HFF-Myc (cell line): ENCODE measurements around the gene ADGRA1.

Source experiments
- DNase-seq: peaks from one replicate; pipeline ENCODE4 v3.0.0-alpha.2; 2011; ENCODE audit warnings: low read depth; ENCODE audit errors: extremely low read depth
- H3K4me3 ChIP-seq: replicated peaks from 2 replicates; pipeline ENCODE4 v1.5.1; 2011; ENCODE audit warnings: low read depth, mild to moderate bottlenecking, control low read depth, low read length
- TF ChIP-seq, protein P1 (sequence below): IDR thresholded peaks from 2 replicates; pipeline ENCODE4 v1.5.1; 2012; ENCODE audit warnings: mild to moderate bottlenecking, low read depth, low read length, control low read depth; ENCODE audit errors: missing control alignments

ADGRA1 gene

DNA sequence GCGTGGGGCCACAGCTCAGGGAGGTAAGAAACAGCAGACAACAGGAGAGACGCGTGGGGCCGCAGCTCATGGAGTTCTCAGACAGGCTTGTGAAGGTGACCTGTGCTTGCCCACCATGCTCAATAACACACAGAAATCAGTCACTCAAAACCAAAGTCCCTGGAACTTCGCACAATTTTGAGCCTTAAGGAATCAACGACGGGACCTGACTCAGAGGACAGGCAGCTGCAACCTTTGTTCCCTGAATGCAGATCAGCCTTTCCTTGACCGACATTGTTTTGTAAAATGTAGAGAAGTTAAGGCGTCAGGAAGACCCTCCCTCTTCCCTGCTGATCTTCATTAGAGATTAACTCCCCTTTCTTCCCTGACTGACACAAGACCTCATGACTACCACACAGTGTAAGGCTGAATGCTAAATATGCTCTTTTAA is 63.8 kb downstream of the ADGRA1 start:
- TF ChIP-seq, protein P1, sequence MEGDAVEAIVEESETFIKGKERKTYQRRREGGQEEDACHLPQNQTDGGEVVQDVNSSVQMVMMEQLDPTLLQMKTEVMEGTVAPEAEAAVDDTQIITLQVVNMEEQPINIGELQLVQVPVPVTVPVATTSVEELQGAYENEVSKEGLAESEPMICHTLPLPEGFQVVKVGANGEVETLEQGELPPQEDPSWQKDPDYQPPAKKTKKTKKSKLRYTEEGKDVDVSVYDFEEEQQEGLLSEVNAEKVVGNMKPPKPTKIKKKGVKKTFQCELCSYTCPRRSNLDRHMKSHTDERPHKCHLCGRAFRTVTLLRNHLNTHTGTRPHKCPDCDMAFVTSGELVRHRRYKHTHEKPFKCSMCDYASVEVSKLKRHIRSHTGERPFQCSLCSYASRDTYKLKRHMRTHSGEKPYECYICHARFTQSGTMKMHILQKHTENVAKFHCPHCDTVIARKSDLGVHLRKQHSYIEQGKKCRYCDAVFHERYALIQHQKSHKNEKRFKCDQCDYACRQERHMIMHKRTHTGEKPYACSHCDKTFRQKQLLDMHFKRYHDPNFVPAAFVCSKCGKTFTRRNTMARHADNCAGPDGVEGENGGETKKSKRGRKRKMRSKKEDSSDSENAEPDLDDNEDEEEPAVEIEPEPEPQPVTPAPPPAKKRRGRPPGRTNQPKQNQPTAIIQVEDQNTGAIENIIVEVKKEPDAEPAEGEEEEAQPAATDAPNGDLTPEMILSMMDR = no peak
- DNase-seq = no peak
- no peak overlapping the region for H3K4me3 ChIP-seq

DNA sequence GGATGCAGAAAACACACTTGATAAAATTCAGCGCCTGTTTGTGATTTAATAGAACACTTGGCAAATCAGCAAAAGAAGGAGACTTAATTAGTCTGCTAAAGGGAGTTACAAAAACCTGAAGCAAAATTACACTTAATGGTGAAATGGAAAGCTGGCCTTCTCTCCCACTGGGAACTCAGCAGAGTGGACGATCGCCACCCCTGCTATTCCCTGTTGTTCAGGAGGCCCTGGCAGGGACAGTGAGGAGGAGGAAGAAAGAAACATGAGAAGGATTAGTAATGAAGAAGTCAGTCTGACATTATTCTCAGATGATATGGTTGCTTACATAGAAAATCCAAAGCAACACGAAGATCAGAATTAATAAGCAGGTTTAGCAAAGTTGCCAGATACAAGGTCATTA is 66.7 kb downstream of the ADGRA1 start:
- no peak overlapping the region for H3K4me3 ChIP-seq
- no peak for DNase-seq
- TF ChIP-seq, protein P1 = no peak

DNA sequence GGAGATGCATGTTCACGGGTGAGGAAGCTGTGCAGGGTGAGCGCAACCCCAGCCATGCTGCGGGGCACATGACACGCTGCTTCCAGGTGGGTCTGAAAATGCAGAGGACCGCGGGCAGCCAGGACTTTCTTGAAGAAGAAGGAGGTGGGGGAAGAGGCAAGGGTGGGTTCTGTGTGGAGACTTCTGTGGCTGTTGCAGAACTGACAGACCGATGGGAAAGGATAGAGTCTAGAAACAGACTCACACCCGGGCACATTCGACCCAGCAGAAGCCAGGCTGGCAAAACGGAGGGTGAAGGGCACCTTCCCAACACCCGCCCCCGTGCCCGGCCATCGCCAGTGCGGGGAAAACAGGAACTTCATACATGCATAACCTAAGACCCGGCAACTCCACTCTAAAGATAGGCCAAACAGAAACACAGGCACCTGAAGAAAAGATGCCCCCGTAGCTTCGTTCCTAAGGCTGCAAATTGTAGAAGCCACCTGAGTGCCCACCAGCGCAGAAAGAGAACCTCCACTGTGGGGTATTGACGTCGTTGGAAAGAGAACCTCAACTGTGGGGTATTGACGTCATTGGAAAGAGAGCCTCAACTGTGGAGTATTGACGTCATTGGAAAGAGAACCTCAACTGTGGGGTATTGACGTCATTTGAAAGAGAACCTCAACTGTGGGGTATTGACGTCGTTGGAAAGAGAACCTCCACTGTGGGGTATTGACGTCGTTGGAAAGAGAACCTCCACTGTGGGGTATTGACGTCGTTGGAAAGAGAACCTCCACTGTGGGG is 67.5 kb downstream of the ADGRA1 start:
- TF ChIP-seq, protein P1 = no peak
- no peak overlapping the region for H3K4me3 ChIP-seq
- no peak for DNase-seq

DNA sequence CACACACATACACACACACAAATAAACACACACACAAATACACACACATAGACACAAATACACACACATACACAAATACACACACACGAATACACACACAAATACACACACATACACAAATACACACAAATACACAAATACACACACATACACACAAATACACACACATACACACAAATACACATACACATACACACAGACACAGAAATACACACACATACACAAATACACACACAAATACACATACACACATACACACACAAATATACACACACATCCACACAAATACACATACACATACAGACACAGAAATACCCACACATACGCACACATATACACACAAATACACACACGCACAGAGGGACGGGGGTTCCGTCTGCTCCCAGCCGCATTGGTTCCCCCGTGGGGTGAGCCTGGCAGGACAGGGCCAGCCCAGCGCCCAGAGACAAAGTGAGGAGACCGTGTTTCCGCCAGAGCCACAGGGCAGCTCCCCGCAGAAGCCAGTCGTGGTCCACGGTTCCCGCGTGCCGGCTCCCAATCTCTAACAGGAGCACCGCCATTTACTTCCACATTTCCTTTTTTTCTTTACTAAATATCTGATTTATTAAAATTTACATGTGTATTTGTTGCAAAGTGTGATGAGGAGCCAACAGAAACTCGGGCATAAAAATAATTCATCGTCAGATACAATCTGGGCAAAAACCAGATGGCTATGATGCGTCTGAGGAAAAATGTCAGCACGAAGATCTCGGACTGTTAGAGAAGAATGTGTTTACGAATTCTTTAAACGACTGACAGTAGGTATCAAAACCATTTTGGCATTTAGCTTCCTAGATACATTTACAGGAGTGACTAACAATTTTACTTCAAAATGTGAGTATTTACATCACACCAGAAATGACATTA is 69.2 kb downstream of the ADGRA1 start:
- TF ChIP-seq, protein P1 = no peak
- no peak overlapping the region for H3K4me3 ChIP-seq
- DNase-seq = no peak

DNA sequence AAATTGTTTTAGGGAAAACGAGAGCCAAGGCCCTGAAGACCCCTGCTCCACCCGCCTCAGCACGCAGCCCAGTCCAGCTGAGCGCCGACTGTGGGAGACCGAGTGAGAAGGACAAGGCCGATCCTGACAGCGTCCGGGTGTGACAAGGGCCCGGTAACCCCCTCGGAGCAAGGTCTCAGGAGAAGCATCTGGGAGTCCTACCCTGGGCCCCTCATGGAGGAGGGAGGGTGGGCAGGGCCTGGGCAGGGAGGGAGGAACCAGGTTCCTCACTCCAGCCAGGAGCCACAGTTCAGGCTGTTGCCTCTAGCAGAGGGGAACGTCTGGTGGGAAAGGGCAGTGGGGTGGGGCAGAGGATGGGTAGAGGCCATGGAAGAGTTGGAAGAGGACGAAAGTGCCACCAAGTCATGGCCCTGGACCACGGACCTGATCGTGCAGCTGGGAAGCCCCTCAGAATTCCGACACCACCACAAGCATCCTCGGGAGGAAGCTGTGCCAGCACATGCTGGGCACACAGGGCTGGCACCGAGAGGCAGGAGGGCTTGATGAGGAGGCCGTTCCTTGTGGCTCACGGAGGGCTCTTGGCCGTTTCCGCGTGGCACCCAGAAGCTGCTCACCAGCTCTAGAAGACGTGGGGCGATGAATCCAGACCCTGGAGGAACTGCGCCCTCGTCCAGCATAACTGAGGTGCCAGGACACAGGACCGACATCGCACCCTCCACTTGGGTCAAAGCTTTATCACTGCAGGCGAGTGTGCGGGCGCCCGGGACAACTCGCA is 70.1 kb downstream of the ADGRA1 start:
- no peak overlapping the region for H3K4me3 ChIP-seq
- TF ChIP-seq, protein P1 = no peak
- DNase-seq = no peak

DNA sequence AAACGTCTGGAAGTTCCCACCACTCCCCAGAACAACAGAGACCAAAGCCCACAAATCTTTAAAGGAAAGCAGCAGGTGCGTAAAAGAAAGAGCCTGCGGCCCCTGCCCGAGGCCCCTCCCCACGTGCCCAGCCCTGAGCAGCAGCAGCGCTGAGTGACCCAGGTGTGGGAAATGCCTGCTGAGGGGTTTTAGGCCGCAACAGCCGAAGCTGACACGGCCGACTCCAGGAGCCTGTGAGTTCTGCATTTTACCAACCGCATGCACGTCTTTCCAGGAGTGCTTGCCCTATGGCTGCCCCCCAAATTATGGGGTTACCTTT is 70.7 kb downstream of the ADGRA1 start:
- TF ChIP-seq, protein P1 = no peak
- no peak for DNase-seq
- no peak overlapping the region for H3K4me3 ChIP-seq
